ENCODE measurements around the gene MYPOP. TPM values are rescaled to one million over a fixed set of nuclear protein-coding genes. Genes with fewer than 3 reads are reported as not detected.
A peak's percentile ranks its signal among the peaks of the same experiment; 100 is the strongest.

Gene MYPOP
- total and polyA plus RNA-seq, 2 of the 13 experiments (the other 11 are each of a cell fraction or from before 2014, with no cell fraction given), result 2.3 to 2.7 TPM

- ChIA-PET POLR2A (interaction anchor here (2.8 to 10.3 kb wide), 2 partner anchors 10 to 14 kb away, joined by 35 to 388 read pairs; partner anchors contain the start of genes FOXA3 and SYMPK), CTCF (ENCODE audit: low intra/inter-chr PET ratio, low total read pairs) (no interaction called here)
- Histone ChIP-seq H3K27me3 (ENCODE audit: control insufficient read depth in 1 of 2, insufficient read depth in 2 of 2, low read length in 2 of 2) (no peaks in the 10 kb centered on the region), H3K79me2 (ENCODE audit: insufficient read depth, low read length) (peaks cover 7% of the 10 kb centered on the region), H3K27ac (ENCODE audit: extremely low read length, insufficient read depth, low read length) (peak overlapping the region; percentile 94), H3K36me3 (replicated peaks in 1 of 2; ENCODE audit: control insufficient read depth in 1 of 2, insufficient read depth in 2 of 2, low read length in 2 of 2) (no peaks in the 10 kb centered on the region; a peak in 2 of 5 replicates), H3K9me3 (ENCODE audit: low read length) (no peaks in the 10 kb centered on the region), H2AFZ (ENCODE audit: low read length) (no peak overlapping the region), H3K9ac (ENCODE audit: insufficient read depth, low read depth, low read length) (peak overlapping the region; percentile 48), H3K4me1 (ENCODE audit: insufficient read depth, low read length) (peaks cover 91% of the 10 kb centered on the region), H3K4me2 (ENCODE audit: low read depth, low read length) (peak overlapping the region; percentile 90), H4K20me1 (ENCODE audit: insufficient read depth, low read length) (no peaks in the 10 kb centered on the region), H3K4me3 (replicated peaks in 1 of 3; ENCODE audit: insufficient read depth in 1 of 3, low read depth in 2 of 3, low read length in 3 of 3) (peak overlapping the region; percentile 8 to 69 (median 26); a peak in 5 of 6 replicates)
- no TSS peak for BruUV-seq (replicated peaks)
- 8% methylated on average over 8 of the region's 11 CpGs for WGBS (ENCODE audit: low lambda C conversion rate)
- intact Hi-C loops (cut with micrococcal nuclease; ENCODE audit: unreplicated experiment) (no loop called here), in situ Hi-C loops (cut with HindIII; ENCODE audit: extremely low pct_ligation_motif_present, low pct_unique_long_range_greater_than_20kb) (no loop called here)
- DNase-seq (ENCODE audit: low spot score), result peak; percentile 66
- FAIRE-seq, result peak; percentile 36
- peak; percentile 14 for ATAC-seq
- TF ChIP-seq TRIM24 (CRISPR knock-in tag; IDR thresholded peaks at IDR 0.05) (no peak), ZBTB7B (CRISPR knock-in tag; IDR thresholded peaks at IDR 0.05) (peak; percentile 85), ZNF331 (CRISPR knock-in tag; IDR thresholded peaks at IDR 0.05) (peak; percentile 11; the same call in 1 of the 2 replicates), CENPX (CRISPR knock-in tag; IDR thresholded peaks at IDR 0.05) (no peak), RBM39 (IDR thresholded peaks at IDR 0.05; ENCODE audit: low read depth, low read length, poor library complexity, severe bottlenecking) (peak; percentile 53), RBAK (CRISPR knock-in tag; IDR thresholded peaks at IDR 0.05) (no peak), POLR2A (IDR thresholded peaks at IDR 0.05; ENCODE audit: insufficient read depth in 1 of 2, low read depth in 2 of 2, low read length in 2 of 2) (peak in 1 of 2 experiments; percentile 18; a peak in 1 of 4 replicates), ZNF652 (CRISPR knock-in tag; IDR thresholded peaks at IDR 0.05; ENCODE audit: borderline replicate concordance, low read depth) (peak; percentile 45; the same call in 1 of the 2 replicates), MEF2D (CRISPR knock-in tag; IDR thresholded peaks at IDR 0.05) (peak; percentile 70), ELF1 (CRISPR knock-in tag; IDR thresholded peaks at IDR 0.05) (peak; percentile 35; the same call in 1 of the 2 replicates), THRA (CRISPR knock-in tag; IDR thresholded peaks at IDR 0.05; ENCODE audit: borderline replicate concordance) (no peak), CBX5 (CRISPR knock-in tag; IDR thresholded peaks at IDR 0.05; ENCODE audit: borderline replicate concordance) (peak; percentile 64; the same call in 1 of the 2 replicates), GTF3A (CRISPR knock-in tag; conservative IDR thresholded peaks at IDR 0.05) (no peak), FOXK1 (CRISPR knock-in tag; IDR thresholded peaks at IDR 0.05; ENCODE audit: borderline replicate concordance, low read depth) (peak; percentile 61; the same call in 1 of the 2 replicates), PATZ1 (CRISPR knock-in tag; IDR thresholded peaks at IDR 0.05) (peak; percentile 81), PLRG1 (conservative IDR thresholded peaks at IDR 0.05) (no peak), ZNF484 (CRISPR knock-in tag; IDR thresholded peaks at IDR 0.05; ENCODE audit: borderline replicate concordance, low read depth) (no peak), PITX1 (CRISPR knock-in tag; IDR thresholded peaks at IDR 0.05) (no peak), MIER3 (CRISPR knock-in tag; IDR thresholded peaks at IDR 0.05; ENCODE audit: borderline replicate concordance) (peak; percentile 39; the same call in 1 of the 2 replicates), SIX4 (CRISPR knock-in tag; IDR thresholded peaks at IDR 0.05) (no peak)
- TF ChIP-seq, protein P1, sequence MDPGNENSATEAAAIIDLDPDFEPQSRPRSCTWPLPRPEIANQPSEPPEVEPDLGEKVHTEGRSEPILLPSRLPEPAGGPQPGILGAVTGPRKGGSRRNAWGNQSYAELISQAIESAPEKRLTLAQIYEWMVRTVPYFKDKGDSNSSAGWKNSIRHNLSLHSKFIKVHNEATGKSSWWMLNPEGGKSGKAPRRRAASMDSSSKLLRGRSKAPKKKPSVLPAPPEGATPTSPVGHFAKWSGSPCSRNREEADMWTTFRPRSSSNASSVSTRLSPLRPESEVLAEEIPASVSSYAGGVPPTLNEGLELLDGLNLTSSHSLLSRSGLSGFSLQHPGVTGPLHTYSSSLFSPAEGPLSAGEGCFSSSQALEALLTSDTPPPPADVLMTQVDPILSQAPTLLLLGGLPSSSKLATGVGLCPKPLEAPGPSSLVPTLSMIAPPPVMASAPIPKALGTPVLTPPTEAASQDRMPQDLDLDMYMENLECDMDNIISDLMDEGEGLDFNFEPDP (CRISPR knock-in tag; conservative IDR thresholded peaks at IDR 0.05), result no peak
These were observed 24.2 kb downstream of the MYPOP start for GRCh38 chr19:45878043-45878794.
